Muscle of leg (tissue), 11 donors: Measurements from ENCODE around the gene ADCY7. TPM values are rescaled to one million over a fixed set of nuclear protein-coding genes. Genes with fewer than 3 reads are reported as not detected.

Source experiments
- DNase-seq: peaks from one replicate; pipeline ENCODE4 v3.0.0; 2013
- H3K27ac ChIP-seq: one replicate; pipeline ENCODE4 v1.5.1; 2013; ENCODE audit warnings: mild to moderate bottlenecking, low read length, control low read depth
- H3K27me3 ChIP-seq: one replicate; pipeline ENCODE4 v1.6.1; 2013; ENCODE audit warnings: low read length; ENCODE audit not compliant: control insufficient read depth, insufficient read depth
- H3K36me3 ChIP-seq: one replicate; pipeline ENCODE4 v1.6.1; 2013; ENCODE audit warnings: low read length; ENCODE audit not compliant: control insufficient read depth, insufficient read depth
- H3K4me1 ChIP-seq: one replicate; pipeline ENCODE4 v1.6.1; 2013; ENCODE audit warnings: low read length; ENCODE audit not compliant: control insufficient read depth, insufficient read depth
- H3K4me3 ChIP-seq: one replicate; pipeline ENCODE4 v1.5.1; 2013; ENCODE audit warnings: low read length, control low read depth
- H3K9me3 ChIP-seq: replicated peaks from 2 replicates; pipeline ENCODE4 v1.6.1; 2013; ENCODE audit warnings: low read depth, low read length; ENCODE audit not compliant: control insufficient read depth
- WGBS: methylation state at CpG from one replicate; pipeline ENCODE4 v1.1.5; 2013; ENCODE audit warnings: missing lambda C conversion rate; ENCODE audit not compliant: insufficient coverage; 5-methylcytosine and 5-hydroxymethylcytosine counted together
- polyA plus RNA-seq, 8 donors: library from polyadenylated mRNA; unstranded; fragments of 120-200 nt; gene quantifications; one replicate each; pipeline versions ENCODE4 v1.2.1 to v1.2.3, GENCODE V29; 2013; ENCODE audit warnings: inconsistent platforms in 1 of 8, low replicate concordance in 1 of 8; ENCODE audit not compliant: insufficient read length in 8 of 8, insufficient read depth in 1 of 8
- total RNA-seq: library from RNA; stranded (reverse); fragments of 120-200 nt; gene quantifications from one replicate; pipeline ENCODE4 v1.2.4, GENCODE V29; 2013

ADCY7 gene
- total and polyA plus RNA-seq, 9 donors: 6.5 to 11.9 (median 7.6) TPM

DNA sequence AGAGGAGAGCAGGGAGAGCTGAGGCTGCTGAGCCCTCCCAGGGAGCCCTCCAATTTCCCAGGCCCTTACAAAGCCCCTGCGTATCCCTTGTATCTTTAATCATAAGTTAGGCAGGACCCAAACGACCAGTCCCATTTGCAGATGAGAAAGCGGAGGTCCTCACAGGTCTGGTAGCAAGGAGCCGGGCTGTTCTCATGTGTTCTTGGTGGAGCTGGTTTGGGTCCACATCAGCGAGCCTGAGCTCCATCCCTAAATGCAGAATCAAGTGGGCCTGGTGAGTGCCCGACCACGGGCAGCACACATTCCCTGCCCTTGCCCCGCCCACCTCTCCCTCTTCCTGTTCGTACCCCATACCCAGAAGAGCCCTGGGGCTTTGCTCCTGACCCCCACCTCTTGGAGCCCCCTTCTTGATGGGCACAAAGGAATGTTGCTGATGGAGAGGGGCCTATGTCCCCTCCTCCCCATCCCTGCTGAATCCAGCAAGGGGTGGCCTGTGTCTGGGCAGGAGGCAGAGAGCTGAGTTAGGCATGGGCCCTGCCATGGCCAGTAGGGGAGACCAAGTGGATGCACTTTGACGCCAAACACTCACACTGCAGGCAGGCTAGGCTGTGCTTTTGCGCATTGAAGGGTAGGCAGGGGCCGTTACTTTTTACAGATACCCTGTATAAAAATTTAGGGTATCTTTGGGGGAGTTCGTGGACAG lies 18.3 kb upstream of the ADCY7 start:
- Histone ChIP-seq H3K27ac (no peak overlapping the region), H3K9me3 (no peaks in the 10 kb centered on the region), H3K36me3 (no peaks in the 10 kb centered on the region), H3K4me3 (no peak overlapping the region), H3K4me1 (peaks cover 19% of the 10 kb centered on the region), H3K27me3 (peaks cover 13% of the 10 kb centered on the region)
- no peak for DNase-seq
- WGBS: 81% methylated on average over 6 of the region's 13 CpGs

DNA sequence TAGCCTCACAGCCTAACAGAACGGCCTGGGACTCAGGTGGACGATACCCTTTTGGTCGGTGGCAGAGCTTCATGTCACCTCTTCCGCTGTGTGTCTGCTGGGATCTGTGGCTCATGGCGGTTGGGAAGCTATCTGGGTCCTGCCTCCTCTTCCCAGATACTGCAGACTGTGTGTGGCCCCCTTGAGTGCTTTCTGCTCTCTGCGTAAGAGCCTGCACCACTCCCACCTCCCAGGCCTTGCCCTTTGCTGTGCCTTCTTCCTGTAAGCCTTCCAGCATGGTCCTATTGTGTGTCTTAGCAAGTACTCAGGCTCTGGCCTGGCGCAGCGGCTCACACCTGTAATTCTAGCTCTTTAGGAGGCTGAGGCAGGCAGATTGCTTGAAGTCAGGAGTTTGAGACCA lies 17.5 kb upstream of the ADCY7 start:
- Histone ChIP-seq H3K27me3 (peaks cover 13% of the 10 kb centered on the region), H3K36me3 (no peaks in the 10 kb centered on the region), H3K4me1 (peaks cover 19% of the 10 kb centered on the region), H3K4me3 (no peak overlapping the region), H3K27ac (no peak overlapping the region), H3K9me3 (no peaks in the 10 kb centered on the region)
- 90% methylated on average over 4 of the region's 8 CpGs for WGBS
- DNase-seq: no peak

DNA sequence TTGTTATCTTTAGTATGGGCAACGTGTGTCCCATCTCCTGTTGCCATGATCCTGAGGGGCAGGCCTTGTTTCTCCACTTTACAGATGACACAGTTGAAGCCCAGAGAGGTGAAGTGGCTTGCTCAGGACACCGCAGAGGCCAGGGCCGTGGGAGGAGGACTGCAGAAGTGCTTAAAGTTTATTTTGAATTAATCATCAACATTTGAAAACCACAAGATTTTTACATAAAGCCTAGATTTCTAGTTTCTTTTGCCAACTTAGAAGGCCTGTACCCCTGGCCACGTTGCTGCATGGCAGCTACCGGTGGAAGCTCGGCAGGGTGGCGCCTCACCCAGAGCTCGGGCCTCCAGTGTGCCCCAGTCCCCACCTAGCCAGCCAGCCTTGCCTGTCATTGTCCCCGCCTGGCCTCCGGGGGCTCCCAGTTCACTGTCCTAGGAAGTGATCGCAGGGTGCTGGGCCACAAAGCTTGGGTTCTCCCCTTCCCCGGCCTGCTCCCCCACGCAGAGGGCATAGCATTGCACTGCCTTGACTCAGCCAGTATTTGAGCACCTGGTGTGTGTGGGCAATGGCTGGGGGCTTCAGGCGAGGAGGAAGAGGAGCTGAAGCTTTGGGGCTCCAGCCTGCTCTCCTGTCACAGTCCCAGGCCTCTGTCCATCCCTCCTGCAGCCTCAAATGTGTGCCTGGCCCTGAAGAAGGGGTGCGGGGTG lies 14.8 kb upstream of the ADCY7 start:
- no peak overlapping the region for H3K27ac ChIP-seq
- 80% methylated on average over 12 of the region's 15 CpGs for WGBS

GRCh38 chr16:50252082-50252611 lies 14.2 kb upstream of the ADCY7 start:
- no peaks in the 10 kb centered on the region for H3K4me1 ChIP-seq
- 81% methylated on average over 8 of the region's 9 CpGs for WGBS
- H3K4me3 ChIP-seq: no peak overlapping the region
- DNase-seq: no peak
- H3K27me3 ChIP-seq: no peaks in the 10 kb centered on the region
- no peaks in the 10 kb centered on the region for H3K9me3 ChIP-seq
- H3K27ac ChIP-seq: no peak overlapping the region
- no peaks in the 10 kb centered on the region for H3K36me3 ChIP-seq

More for the DNA sequence above, 14.8 kb upstream of the ADCY7 start:
- Histone ChIP-seq H3K27me3 (no peaks in the 10 kb centered on the region), H3K9me3 (no peaks in the 10 kb centered on the region), H3K36me3 (no peaks in the 10 kb centered on the region), H3K4me1 (peaks cover 5% of the 10 kb centered on the region), H3K4me3 (no peak overlapping the region)
- DNase-seq: no peak

- no peaks in the 10 kb centered on the region for H3K27me3 ChIP-seq
- H3K9me3 ChIP-seq: no peaks in the 10 kb centered on the region
- no peaks in the 10 kb centered on the region for H3K4me1 ChIP-seq
- DNase-seq: no peak
- 78% methylated on average over 2 of the region's 12 CpGs for WGBS
- no peaks in the 10 kb centered on the region for H3K36me3 ChIP-seq
- no peak overlapping the region for H3K27ac ChIP-seq
- no peak overlapping the region for H3K4me3 ChIP-seq
These were observed 13.4 kb upstream of the ADCY7 start for GRCh38 chr16:50252874-50253513.

GRCh38 chr16:50253514-50253910 lies 12.8 kb upstream of the ADCY7 start:
- Histone ChIP-seq H3K4me1 (no peaks in the 10 kb centered on the region), H3K4me3 (no peak overlapping the region), H3K27ac (no peak overlapping the region), H3K27me3 (no peaks in the 10 kb centered on the region), H3K9me3 (no peaks in the 10 kb centered on the region), H3K36me3 (no peaks in the 10 kb centered on the region)
- DNase-seq: no peak
- WGBS: 82% methylated on average over 7 of the region's 8 CpGs

GRCh38 chr16:50254072-50254471 lies 12.3 kb upstream of the ADCY7 start:
- Histone ChIP-seq H3K27ac (no peak overlapping the region), H3K27me3 (no peaks in the 10 kb centered on the region), H3K36me3 (no peaks in the 10 kb centered on the region), H3K9me3 (no peaks in the 10 kb centered on the region), H3K4me1 (peaks cover under 1% of the 10 kb centered on the region), H3K4me3 (no peak overlapping the region)
- no peak for DNase-seq
- 20% methylated on average over 1 of the region's 7 CpGs for WGBS

GRCh38 chr16:50255538-50255937 lies 10.8 kb upstream of the ADCY7 start:
- Histone ChIP-seq H3K9me3 (no peaks in the 10 kb centered on the region), H3K4me3 (no peak overlapping the region), H3K27ac (no peak overlapping the region), H3K36me3 (no peaks in the 10 kb centered on the region), H3K27me3 (no peaks in the 10 kb centered on the region), H3K4me1 (peaks cover 12% of the 10 kb centered on the region)
- 68% methylated on average over 2 of the region's 2 CpGs for WGBS
- DNase-seq: no peak

- WGBS: no CpG with 5 or more reads among the region's 1 CpG
- Histone ChIP-seq H3K27ac (no peak overlapping the region), H3K36me3 (no peaks in the 10 kb centered on the region), H3K9me3 (no peaks in the 10 kb centered on the region), H3K4me1 (peaks cover 19% of the 10 kb centered on the region), H3K4me3 (no peak overlapping the region), H3K27me3 (no peaks in the 10 kb centered on the region)
- DNase-seq: no peak
These were observed 9.7 kb upstream of the ADCY7 start for GRCh38 chr16:50256604-50257003.

- 95% methylated on average over 6 of the region's 9 CpGs for WGBS
- no peak overlapping the region for H3K4me3 ChIP-seq
These were observed 8.5 kb upstream of the ADCY7 start for GRCh38 chr16:50257876-50258275.

More at GRCh38 chr16:50257876-50258275, 8.5 kb upstream of the ADCY7 start:
- no peaks in the 10 kb centered on the region for H3K9me3 ChIP-seq
- peaks cover 24% of the 10 kb centered on the region for H3K4me1 ChIP-seq
- DNase-seq: no peak
- no peaks in the 10 kb centered on the region for H3K36me3 ChIP-seq
- H3K27me3 ChIP-seq: no peaks in the 10 kb centered on the region
- no peak overlapping the region for H3K27ac ChIP-seq
